GM18858 (cell line): ENCODE results near the gene MTX3.

Experiments used
- ATAC-seq: cut with Tn5 transposase; IDR thresholded peaks from one replicate; pipeline ENCODE4 v1.9.1; 2021; ENCODE audit not compliant: unreplicated experiment

Gene MTX3

GRCh38 chr5:79990598-79991507 lies at the start of gene MTX3:
Gene MTX3, minus strand, starts transcription at chr5:79991262. Its CDS starts 24 bp downstream, at chr5:79991238.
- peak; percentile 73 for ATAC-seq

GRCh38 chr5:80039650-80040049 lies 48.6 kb upstream of the MTX3 start:
- no peak for ATAC-seq

GRCh38 chr5:80037366-80037765 lies 46.3 kb upstream of the MTX3 start:
- ATAC-seq = no peak

GRCh38 chr5:80036615-80037014 lies 45.6 kb upstream of the MTX3 start:
- no peak for ATAC-seq

GRCh38 chr5:80035839-80036238 lies 44.8 kb upstream of the MTX3 start:
- no peak for ATAC-seq

- ATAC-seq = no peak
Measured at GRCh38 chr5:80034962-80035821, 44.1 kb upstream of the MTX3 start, which contains the start of gene THBS4. Gene THBS4, plus strand, starts transcription at chr5:80035348. Its CDS starts 190 bp downstream, at chr5:80035538.

DNA sequence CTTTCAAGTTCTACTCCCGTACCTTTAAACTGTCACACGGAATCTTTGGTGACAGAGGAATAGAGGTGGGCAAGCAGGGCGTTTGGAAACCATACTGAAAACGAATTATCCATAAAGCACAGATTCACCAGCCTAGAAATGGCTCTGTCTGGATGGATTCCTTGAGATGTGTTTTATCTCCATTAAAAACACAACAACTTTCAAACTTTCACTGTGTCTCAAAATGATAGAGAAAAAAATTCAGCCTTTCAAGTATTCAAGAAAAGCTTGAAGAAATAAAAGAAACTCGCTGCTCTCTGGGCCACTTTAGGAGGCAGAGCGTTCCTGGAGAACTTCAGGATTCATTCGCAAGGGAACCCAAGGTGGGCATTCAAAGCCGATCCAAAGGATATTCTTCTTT lies 43.5 kb upstream of the MTX3 start:
- no peak for ATAC-seq

DNA sequence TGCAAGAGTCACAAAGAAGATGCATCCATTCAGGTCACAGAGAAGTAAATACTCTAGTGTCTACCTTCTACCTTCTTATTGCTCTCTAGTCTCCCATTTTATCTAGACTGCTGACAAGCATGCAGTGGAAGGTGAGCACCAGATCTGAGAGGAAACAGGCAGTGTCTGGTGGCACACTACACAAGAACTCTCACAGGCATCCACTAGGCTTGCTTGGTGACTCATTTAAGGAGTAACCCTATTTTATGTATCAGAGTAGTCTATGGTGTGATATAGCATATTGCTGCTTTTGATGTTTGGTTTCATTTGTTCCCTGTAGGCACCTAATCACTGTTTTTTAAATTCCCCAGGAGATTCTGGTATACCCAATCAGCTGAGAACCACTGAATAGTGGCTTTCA lies 42.5 kb upstream of the MTX3 start:
- ATAC-seq = no peak

GRCh38 chr5:80031109-80031508 lies 40.0 kb upstream of the MTX3 start:
- ATAC-seq = no peak

DNA sequence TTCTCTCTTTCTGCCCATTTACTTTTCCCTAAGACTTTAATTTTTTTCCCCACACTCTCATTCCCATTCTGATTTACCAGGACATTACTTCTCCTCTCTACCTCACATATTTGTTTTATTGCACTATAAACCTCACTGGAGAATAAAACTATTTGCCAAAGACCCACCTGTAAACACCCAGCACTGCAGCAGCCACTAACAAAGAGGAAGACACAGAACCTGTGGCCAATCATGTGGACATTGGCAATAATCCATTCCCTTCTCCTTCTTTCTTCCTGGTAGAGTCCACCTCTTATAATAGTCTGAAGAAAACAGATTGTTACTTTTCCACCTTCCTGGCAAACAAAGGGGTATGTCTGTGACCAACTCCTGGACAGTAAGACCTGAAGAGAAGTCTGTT lies 35.8 kb upstream of the MTX3 start:
- no peak for ATAC-seq

- no peak for ATAC-seq
Measured at GRCh38 chr5:80025069-80025468, 34.0 kb upstream of the MTX3 start.

DNA sequence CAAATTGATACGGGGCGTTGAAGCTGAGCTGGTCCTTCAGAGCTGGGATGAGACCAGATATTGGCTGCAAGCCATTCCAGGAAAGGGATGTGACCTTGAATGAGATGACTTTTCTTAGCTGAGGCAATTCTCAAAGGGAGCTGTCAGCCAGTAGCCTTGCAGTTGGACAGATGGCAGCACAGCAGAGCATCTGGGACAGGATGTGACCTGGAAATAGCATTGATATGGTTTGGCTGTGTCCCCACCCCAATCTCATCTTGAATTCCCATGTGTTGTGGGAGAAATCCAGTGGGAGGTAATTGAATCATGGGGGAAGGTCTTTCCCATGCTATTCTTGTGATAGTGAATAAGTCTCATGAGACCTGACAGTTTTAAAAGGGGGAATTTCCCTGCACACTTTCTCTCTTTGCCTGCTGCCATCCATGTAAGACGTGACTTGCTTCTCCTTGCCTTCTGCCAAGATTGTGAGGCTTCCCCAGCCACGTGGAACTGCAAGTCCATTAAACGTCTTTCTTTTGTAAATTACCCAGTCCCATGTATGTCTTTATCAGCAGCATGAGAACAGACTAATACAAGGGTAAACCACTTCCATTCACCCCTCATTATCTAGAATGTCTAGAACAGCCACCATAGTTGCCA lies 19.8 kb upstream of the MTX3 start:
- no peak for ATAC-seq

GRCh38 chr5:80008995-80009765 lies 18.1 kb upstream of the MTX3 start:
- ATAC-seq = no peak

DNA sequence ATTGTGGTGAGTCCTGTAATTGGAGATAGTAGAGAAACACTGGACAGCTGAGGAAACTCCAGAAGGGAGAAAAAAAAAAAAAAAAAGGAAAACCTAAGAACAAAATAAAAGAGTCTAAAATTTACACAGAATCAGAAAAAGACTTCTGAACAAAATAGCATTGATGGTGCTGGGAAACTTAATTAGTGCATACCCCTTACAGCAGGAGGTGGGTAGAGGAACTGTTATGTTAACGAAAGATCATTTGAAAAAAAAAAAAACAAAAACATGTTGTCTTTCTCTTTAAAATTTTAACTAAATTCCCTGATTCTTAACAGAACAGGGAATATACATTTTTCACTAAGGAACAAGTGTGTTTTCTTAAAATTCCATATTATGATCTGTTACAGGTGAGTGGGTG lies 11.6 kb upstream of the MTX3 start:
- ATAC-seq = no peak

- no peak for ATAC-seq
Measured at GRCh38 chr5:79999722-80000121, 8.7 kb upstream of the MTX3 start.

GRCh38 chr5:79992891-79993657 lies 2.0 kb upstream of the MTX3 start:
- ATAC-seq = no peak

DNA sequence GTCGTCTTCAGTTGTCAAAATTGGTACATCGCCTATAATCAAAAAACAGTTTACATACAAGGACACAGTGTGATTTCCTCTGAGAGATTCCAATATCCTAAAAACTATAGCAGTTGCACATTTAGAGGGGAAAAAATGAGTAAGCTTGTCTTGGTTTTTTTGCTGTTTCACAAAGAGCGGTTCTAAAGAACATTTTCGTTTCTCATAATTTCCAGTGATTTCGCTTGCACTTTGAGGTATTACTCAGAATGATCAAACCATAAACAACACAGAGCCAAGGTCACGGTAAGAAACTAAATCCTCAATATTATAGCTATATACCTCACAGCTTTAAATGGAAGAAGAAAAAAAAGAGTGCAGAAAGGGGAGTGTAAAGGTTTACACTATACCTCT lies 861 bp downstream of the MTX3 start:
- peak; percentile 57 for ATAC-seq

DNA sequence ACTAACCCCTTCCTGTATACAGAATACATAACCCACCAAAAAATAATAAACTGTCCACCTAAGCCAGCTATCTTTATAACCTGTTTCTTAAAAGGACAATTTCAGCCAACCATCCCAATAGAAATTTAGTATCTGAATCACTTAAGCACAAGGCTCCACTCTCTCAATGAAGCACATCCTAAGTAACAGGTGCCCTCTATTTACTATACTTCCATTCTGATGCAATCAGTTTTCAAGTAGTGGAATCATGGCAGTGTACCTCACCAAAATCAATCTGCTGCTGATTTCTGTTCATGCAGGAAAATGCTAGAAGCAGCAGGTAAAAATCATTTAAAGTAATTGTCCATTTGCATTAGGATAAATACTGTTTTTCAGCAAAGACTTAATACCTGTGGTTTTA lies 4.8 kb downstream of the MTX3 start:
- no peak for ATAC-seq

GRCh38 chr5:79985288-79985687 lies 5.8 kb downstream of the MTX3 start:
- ATAC-seq = no peak

- no peak for ATAC-seq
Measured at GRCh38 chr5:79984363-79984762, 6.7 kb downstream of the MTX3 start.
